Activated CD4-positive, alpha-beta T cell treated with anti-CD3 and anti-CD28 coated beads, Interleukin-2, amount 50 U/mL, for 24 hours (primary cell): ENCODE results near the gene TARBP2.
"Not testable (repeated sequence)": the region's sequence is repeated elsewhere in the genome, so short reads cannot be mapped to it uniquely, and the experiment has no call there.

Source experiments
- DNase-seq, 2 donors: peaks; one replicate each; pipeline ENCODE4 v3.0.0-alpha.2; 2020; ENCODE audit warnings: low read depth in 1 of 2, low spot score in 1 of 2

The TARBP2 gene

GRCh38 chr12:53510181-53510812, 9.2 kb downstream of the TARBP2 start:
- DNase-seq: no peak

- DNase-seq: no peak
Measured at GRCh38 chr12:53513712-53514410, 12.8 kb downstream of the TARBP2 start.

GRCh38 chr12:53514628-53515290, 13.7 kb downstream of the TARBP2 start:
- DNase-seq: no peak

- DNase-seq: no peak
Measured at GRCh38 chr12:53515291-53515680, 14.2 kb downstream of the TARBP2 start.

GRCh38 chr12:53516758-53517455, 15.8 kb downstream of the TARBP2 start:
- DNase-seq: no peak

- DNase-seq: no peak
Measured at GRCh38 chr12:53518381-53518780, 17.3 kb downstream of the TARBP2 start.

- DNase-seq: no peak
Measured at GRCh38 chr12:53523131-53523530, 22.0 kb downstream of the TARBP2 start.

- no peak for DNase-seq
Measured at GRCh38 chr12:53524476-53524875, 23.4 kb downstream of the TARBP2 start.

- DNase-seq: no peak
Measured at GRCh38 chr12:53530061-53530460, 29.0 kb downstream of the TARBP2 start.

GRCh38 chr12:53530920-53531319, 29.8 kb downstream of the TARBP2 start:
- DNase-seq: no peak

- DNase-seq: no peak
Measured at GRCh38 chr12:53532021-53532420, 30.9 kb downstream of the TARBP2 start.

GRCh38 chr12:53532524-53533445, 31.7 kb downstream of the TARBP2 start:
- DNase-seq: no peak

- no peak for DNase-seq
Measured at GRCh38 chr12:53533471-53533870, 32.4 kb downstream of the TARBP2 start.

- DNase-seq: no peak
Measured at GRCh38 chr12:53536962-53537361, 35.9 kb downstream of the TARBP2 start.

GRCh38 chr12:53538209-53538689, 37.2 kb downstream of the TARBP2 start:
- DNase-seq: no peak

GRCh38 chr12:53539526-53539925, 38.4 kb downstream of the TARBP2 start:
- no peak for DNase-seq

GRCh38 chr12:53543539-53543938, 42.5 kb downstream of the TARBP2 start:
- peak in 1 of 2 donors; percentile 43 for DNase-seq

GRCh38 chr12:53548354-53548753, 47.3 kb downstream of the TARBP2 start:
- not testable (repeated sequence) for DNase-seq

GRCh38 chr12:53550131-53550530, 49.0 kb downstream of the TARBP2 start:
- DNase-seq: not testable (repeated sequence)

- DNase-seq: no peak
Measured at GRCh38 chr12:53550595-53550994, 49.5 kb downstream of the TARBP2 start.
